Neural progenitor cell (in vitro differentiated cells): Measurements from ENCODE around the gene FAM174C. TPM values are rescaled to one million over a fixed set of nuclear protein-coding genes. Genes with fewer than 3 reads are reported as not detected.

ENCODE experiments used
- DNase-seq: peaks from one replicate; pipeline ENCODE4 v3.0.0-alpha.2; 2016; ENCODE audit warnings: low spot score
- H2AFZ ChIP-seq: fragments of 200-600 bp; sonication (generic); replicated peaks from 2 replicates; pipeline ENCODE4 v1.6.1; 2016; ENCODE audit warnings: antibody characterized with exemption
- H3F3A ChIP-seq: fragments of 200-600 bp; sonication (generic); 2 replicates; pipeline ENCODE4 v1.6.1; 2016; ENCODE audit warnings: antibody characterized with exemption, low read depth
- H3K27ac ChIP-seq: fragments of 200-600 bp; sonication (generic); 2 replicates; pipeline ENCODE4 v1.5.1; 2016; ENCODE audit warnings: mild to moderate bottlenecking
- H3K27me3 ChIP-seq: fragments of 200-600 bp; sonication (generic); 2 replicates; pipeline ENCODE4 v1.6.1; 2016; ENCODE audit warnings: mild to moderate bottlenecking, moderate library complexity
- H3K36me3 ChIP-seq: fragments of 200-600 bp; sonication (generic); 2 replicates; pipeline ENCODE4 v1.5.1; 2016
- H3K4me1 ChIP-seq: fragments of 200-600 bp; sonication (generic); 2 replicates; pipeline ENCODE4 v1.6.1; 2016; ENCODE audit warnings: mixed run types
- H3K4me2 ChIP-seq: fragments of 200-600 bp; sonication (generic); 2 replicates; pipeline ENCODE4 v1.6.1; 2016
- H3K4me3 ChIP-seq: fragments of 200-600 bp; sonication (generic); 2 replicates; pipeline ENCODE4 v1.5.1; 2016
- H3K79me2 ChIP-seq: fragments of 200-600 bp; sonication (generic); 2 replicates; pipeline ENCODE4 v1.6.1; 2016; ENCODE audit warnings: low read depth
- H3K9ac ChIP-seq: fragments of 200-600 bp; sonication (generic); 2 replicates; pipeline ENCODE4 v1.6.1; 2016
- H3K9me3 ChIP-seq: fragments of 200-600 bp; sonication (generic); 2 replicates; pipeline ENCODE4 v1.5.1; 2016; ENCODE audit warnings: low read depth
- H4K20me1 ChIP-seq: fragments of 200-600 bp; sonication (generic); 2 replicates; pipeline ENCODE4 v1.6.1; 2016; ENCODE audit warnings: low read depth
- H3K27ac Mint-ChIP-seq: 3 replicates; pipeline ENCODE4 v1.8.0; 2021; ENCODE audit warnings: mixed read lengths
- H3K27me3 Mint-ChIP-seq: 2 replicates; pipeline ENCODE4 v1.8.0; 2022; ENCODE audit warnings: low read depth, mild to moderate bottlenecking, inconsistent platforms, moderate library complexity, mixed read lengths; ENCODE audit not compliant: insufficient read depth
- H3K36me3 Mint-ChIP-seq: 3 replicates; pipeline ENCODE4 v1.8.0; 2021; ENCODE audit warnings: mixed read lengths
- H3K4me1 Mint-ChIP-seq: 3 replicates; pipeline ENCODE4 v1.8.0; 2021; ENCODE audit warnings: mixed read lengths
- H3K4me3 Mint-ChIP-seq: 3 replicates; pipeline ENCODE4 v1.8.0; 2021; ENCODE audit warnings: mild to moderate bottlenecking, moderate library complexity, mixed read lengths
- H3K9me3 Mint-ChIP-seq: 3 replicates; pipeline ENCODE4 v1.8.0; 2020; ENCODE audit warnings: mixed read lengths
- EZH2 ChIP-seq: fragments of 200-600 bp; sonication (generic); IDR thresholded peaks from 2 replicates; pipeline ENCODE4 v1.6.1; 2017; ENCODE audit warnings: antibody characterized with exemption, mild to moderate bottlenecking, moderate library complexity
- EZH2phosphoT487 ChIP-seq: fragments of 200-600 bp; sonication (generic); IDR thresholded peaks from 2 replicates; pipeline ENCODE4 v1.6.1; 2017; ENCODE audit warnings: antibody characterized with exemption
- total RNA-seq: library from RNA; depleted of rRNA; stranded (reverse); fragments of >200 nt; gene quantifications from 2 replicates; pipeline ENCODE4 v1.2.3, GENCODE V29; 2015; ENCODE audit warnings: low replicate concordance
- TF ChIP-seq, protein P1 (sequence below): fragments of 200-600 bp; sonication (generic); IDR thresholded peaks from 2 replicates; pipeline ENCODE4 v1.5.1; 2017; ENCODE audit warnings: antibody characterized with exemption, mild to moderate bottlenecking

The FAM174C gene
- total RNA-seq, 1 donor from 2014 or later: 4.8 TPM

DNA sequence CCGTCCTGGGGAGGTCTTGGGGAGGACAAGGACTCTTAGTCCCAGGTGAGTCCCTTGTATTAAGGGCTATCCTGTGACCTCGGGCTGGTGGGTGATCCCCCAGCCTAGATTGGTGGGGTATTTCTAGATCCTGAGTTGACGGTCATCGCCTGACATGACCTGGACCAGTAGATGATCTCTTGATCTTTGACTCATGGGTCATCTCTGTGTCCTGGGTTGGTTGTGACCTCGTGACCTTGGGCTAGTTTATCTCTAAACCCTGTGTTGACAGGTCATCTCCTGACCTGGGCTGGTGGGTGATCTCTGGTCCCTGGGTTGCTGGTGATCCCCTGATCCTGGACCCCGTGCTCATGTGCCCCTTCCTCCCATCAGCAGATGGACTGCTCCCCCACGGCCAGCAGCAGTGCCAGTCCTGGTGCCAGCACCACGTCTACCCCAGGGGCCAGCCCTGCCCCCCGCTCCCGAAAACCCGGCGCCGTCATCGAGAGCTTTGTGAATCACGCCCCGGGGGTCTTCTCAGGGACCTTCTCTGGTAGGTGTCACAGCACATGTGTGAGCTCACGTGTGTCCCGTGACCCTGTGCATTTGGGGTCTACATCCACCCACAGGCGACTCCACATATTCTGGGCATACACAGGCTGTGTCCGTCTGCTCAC lies 20.7 kb upstream of the FAM174C start:
- Mint-ChIP-seq H3K36me3 (peaks cover 11% of the 10 kb centered on the region), H3K4me1 (peaks cover 28% of the 10 kb centered on the region), H3K4me3 (peak overlapping the region; percentile 33), H3K9me3 (no peaks in the 10 kb centered on the region), H3K27ac (no peak overlapping the region), H3K27me3 (peaks cover 11% of the 10 kb centered on the region)
- peaks cover 32% of the 10 kb centered on the region for H3K4me1 ChIP-seq
- DNase-seq: no peak
- no peaks in the 10 kb centered on the region for H3K36me3 ChIP-seq
- peak overlapping the region; percentile 46 for H3K27ac ChIP-seq
- TF ChIP-seq, protein P1, sequence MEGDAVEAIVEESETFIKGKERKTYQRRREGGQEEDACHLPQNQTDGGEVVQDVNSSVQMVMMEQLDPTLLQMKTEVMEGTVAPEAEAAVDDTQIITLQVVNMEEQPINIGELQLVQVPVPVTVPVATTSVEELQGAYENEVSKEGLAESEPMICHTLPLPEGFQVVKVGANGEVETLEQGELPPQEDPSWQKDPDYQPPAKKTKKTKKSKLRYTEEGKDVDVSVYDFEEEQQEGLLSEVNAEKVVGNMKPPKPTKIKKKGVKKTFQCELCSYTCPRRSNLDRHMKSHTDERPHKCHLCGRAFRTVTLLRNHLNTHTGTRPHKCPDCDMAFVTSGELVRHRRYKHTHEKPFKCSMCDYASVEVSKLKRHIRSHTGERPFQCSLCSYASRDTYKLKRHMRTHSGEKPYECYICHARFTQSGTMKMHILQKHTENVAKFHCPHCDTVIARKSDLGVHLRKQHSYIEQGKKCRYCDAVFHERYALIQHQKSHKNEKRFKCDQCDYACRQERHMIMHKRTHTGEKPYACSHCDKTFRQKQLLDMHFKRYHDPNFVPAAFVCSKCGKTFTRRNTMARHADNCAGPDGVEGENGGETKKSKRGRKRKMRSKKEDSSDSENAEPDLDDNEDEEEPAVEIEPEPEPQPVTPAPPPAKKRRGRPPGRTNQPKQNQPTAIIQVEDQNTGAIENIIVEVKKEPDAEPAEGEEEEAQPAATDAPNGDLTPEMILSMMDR: no peak
- TF ChIP-seq EZH2phosphoT487 (no peak), EZH2 (no peak)
- H3K9ac ChIP-seq: no peak overlapping the region
- no peaks in the 10 kb centered on the region for H3K27me3 ChIP-seq
- H3F3A ChIP-seq: peaks cover 75% of the 10 kb centered on the region
- no peak overlapping the region for H3K4me2 ChIP-seq
- peaks cover 82% of the 10 kb centered on the region for H3K79me2 ChIP-seq
- no peak overlapping the region for H2AFZ ChIP-seq
- peaks cover 88% of the 10 kb centered on the region for H4K20me1 ChIP-seq
- H3K4me3 ChIP-seq: no peak overlapping the region
- no peaks in the 10 kb centered on the region for H3K9me3 ChIP-seq

GRCh38 chr19:1255186-1256161 lies 19.9 kb upstream of the FAM174C start:
- no peak overlapping the region for H3K4me3 Mint-ChIP-seq
- no peaks in the 10 kb centered on the region for H3K27me3 ChIP-seq
- peak overlapping the region; percentile 46 for H3K27ac ChIP-seq
- peaks cover 97% of the 10 kb centered on the region for H4K20me1 ChIP-seq
- no peaks in the 10 kb centered on the region for H3K9me3 Mint-ChIP-seq
- H3K27me3 Mint-ChIP-seq: peaks cover 12% of the 10 kb centered on the region
- H3K27ac Mint-ChIP-seq: no peak overlapping the region
- H2AFZ ChIP-seq: no peak overlapping the region
- no peak for DNase-seq
- no peak overlapping the region for H3K9ac ChIP-seq
- TF ChIP-seq EZH2 (no peak), EZH2phosphoT487 (no peak)
- TF ChIP-seq, protein P1: no peak
- H3K79me2 ChIP-seq: peaks cover 74% of the 10 kb centered on the region
- peaks cover 38% of the 10 kb centered on the region for H3K4me1 ChIP-seq
- no peaks in the 10 kb centered on the region for H3K9me3 ChIP-seq
- H3K36me3 Mint-ChIP-seq: peaks cover 11% of the 10 kb centered on the region
- peaks cover 83% of the 10 kb centered on the region for H3F3A ChIP-seq
- no peak overlapping the region for H3K4me3 ChIP-seq
- H3K4me1 Mint-ChIP-seq: peaks cover 32% of the 10 kb centered on the region
- H3K36me3 ChIP-seq: no peaks in the 10 kb centered on the region
- no peak overlapping the region for H3K4me2 ChIP-seq

DNA sequence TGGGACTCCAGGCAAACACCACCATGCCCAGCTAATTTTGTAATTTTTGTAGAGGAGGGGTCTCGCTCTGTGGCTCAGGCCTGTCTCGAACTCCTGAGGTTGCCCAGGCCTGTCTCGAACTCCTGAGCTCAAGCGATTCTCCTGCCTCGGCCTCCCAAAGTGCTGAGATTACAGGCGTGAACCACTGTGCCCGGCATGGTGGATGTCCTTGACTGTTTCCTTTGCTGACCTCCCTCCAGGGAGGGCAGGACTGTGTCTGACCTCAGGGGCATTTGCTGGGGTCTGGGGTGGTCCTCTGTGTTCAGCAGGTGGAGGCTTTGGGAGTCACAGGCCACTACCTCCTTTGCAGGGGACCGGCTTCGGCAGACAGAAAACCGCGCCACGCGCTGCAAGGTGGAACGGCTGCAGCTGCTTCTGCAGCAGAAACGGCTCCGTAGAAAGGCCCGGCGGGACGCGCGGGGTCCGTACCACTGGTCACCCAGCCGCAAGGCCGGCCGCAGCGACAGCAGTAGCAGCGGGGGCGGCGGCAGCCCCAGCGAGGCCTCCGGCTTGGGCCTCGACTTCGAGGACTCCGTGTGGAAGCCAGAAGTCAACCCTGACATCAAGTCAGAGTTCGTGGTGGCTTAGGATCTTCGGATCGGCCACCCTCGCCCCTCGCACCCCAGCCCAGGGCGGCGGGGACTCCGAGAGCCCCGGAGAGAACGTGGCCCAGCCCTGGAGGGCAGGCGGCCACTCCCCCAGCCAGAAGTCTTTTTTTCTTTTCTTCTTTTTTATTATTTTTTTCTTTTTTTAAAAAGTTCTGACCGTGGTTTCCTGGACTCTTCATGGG lies 18.5 kb upstream of the FAM174C start:
- Histone ChIP-seq H3K4me3 (no peak overlapping the region), H3K4me1 (peaks cover 43% of the 10 kb centered on the region), H3K9me3 (no peaks in the 10 kb centered on the region), H3K27ac (peak overlapping the region; percentile 72), H3K9ac (no peak overlapping the region), H3K4me2 (no peak overlapping the region), H3K27me3 (no peaks in the 10 kb centered on the region), H2AFZ (no peak overlapping the region), H3K79me2 (peaks cover 63% of the 10 kb centered on the region), H3F3A (peaks cover 85% of the 10 kb centered on the region), H4K20me1 (peaks cover 87% of the 10 kb centered on the region), H3K36me3 (no peaks in the 10 kb centered on the region)
- H3K4me1 Mint-ChIP-seq: peaks cover 39% of the 10 kb centered on the region
- H3K4me3 Mint-ChIP-seq: no peak overlapping the region
- no peaks in the 10 kb centered on the region for H3K9me3 Mint-ChIP-seq
- no peak for DNase-seq
- H3K27me3 Mint-ChIP-seq: peaks cover 12% of the 10 kb centered on the region
- TF ChIP-seq EZH2: no peak
- TF ChIP-seq, protein P1: no peak
- no peak for TF ChIP-seq EZH2phosphoT487
- H3K36me3 Mint-ChIP-seq: peaks cover 11% of the 10 kb centered on the region
- H3K27ac Mint-ChIP-seq: no peak overlapping the region
